ENCODE data around the gene FLOT2.
"Not testable (repeated sequence)": the region's sequence is repeated elsewhere in the genome, so short reads cannot be mapped to it uniquely, and the experiment has no call there.

- not testable (repeated sequence) for TF ChIP-seq CTCF (IDR thresholded peaks at IDR 0.05 in 2 of 3, conservative IDR thresholded peaks at IDR 0.05 in 1 of 3; ENCODE audit: borderline replicate concordance in 1 of 3, insufficient read depth in 1 of 3, low read depth in 2 of 3, low read length in 2 of 3); ATF3 (IDR thresholded peaks at IDR 0.05); ZBTB33 (IDR thresholded peaks at IDR 0.05; ENCODE audit: extremely low read depth, insufficient replicate concordance, low read length); EGR1 (IDR thresholded peaks at IDR 0.05; ENCODE audit: low read depth); JUND (IDR thresholded peaks at IDR 0.05)
Observed at GRCh38 chr17:28846699-28847098, 50.8 kb downstream of the FLOT2 start.

Measured in HCT116 (cell line).